HepG2 (cell line): ENCODE data around the gene TTC28. TPM values are rescaled to one million over a fixed set of nuclear protein-coding genes. Genes with fewer than 3 reads are reported as not detected.

Experiments used
- ATAC-seq: fragments of 200-7000 bp; cut with Tn5 transposase; 3 replicates; pipeline ENCODE4 v1.9.1; 2020; ENCODE audit warnings: mild to moderate bottlenecking, moderate library complexity
- BruUV-seq: library from RNA; stranded (reverse); fragments of 400-500 nt; replicated peaks from 2 replicates; lab custom pipeline; 2021; lab: Mats Ljungman, UMichigan
- CTCF ChIA-PET: fragments of 300-600 bp; formaldehyde crosslinking; extraction: SDS; loops from one replicate; lab custom pipeline; 2021; ENCODE audit warnings: low total read pairs, inconsistent platforms, low intra/inter-chr PET ratio; lab: Yijun Ruan, JAX
- POLR2A ChIA-PET: fragments of 350-600 bp; sonication (Branson Sonifier 250); formaldehyde crosslinking; loops from one replicate; lab custom pipeline; 2020; ENCODE audit warnings: antibody characterized with exemption, inconsistent platforms; lab: Yijun Ruan, JAX
- DNase-seq: peaks from one replicate; pipeline ENCODE4 v3.0.0-alpha.2; 2015; ENCODE audit warnings: low spot score
- FAIRE-seq: peaks from 3 replicates; lab custom pipeline; 2011; peaks lifted over from hg19 to GRCh38; lab: Jason Lieb, UNC
- H2AFZ ChIP-seq: one replicate; pipeline ENCODE4 v1.6.1; 2011; ENCODE audit warnings: low read length, inconsistent platforms
- H3K27ac ChIP-seq: fragments of 300-600 bp; 3 replicates; pipeline ENCODE4 v1.8.0; 2011; ENCODE audit warnings: mixed run types, mild to moderate bottlenecking, mixed read lengths, low read length, inconsistent platforms; ENCODE audit not compliant: insufficient read depth; ENCODE audit errors: extremely low read length
- H3K27me3 ChIP-seq, 2 experiments: fragments of 200-600 bp in 1 of 2; 2 replicates in 1 of 2; 3 replicates in 1 of 2; pipeline versions ENCODE4 v1.6.0 to v1.8.0; 2011; ENCODE audit warnings: low read length in 2 of 2, mild to moderate bottlenecking in 2 of 2, moderate library complexity in 2 of 2, inconsistent platforms in 1 of 2; ENCODE audit not compliant: insufficient read depth in 2 of 2, control insufficient read depth in 1 of 2
- H3K36me3 ChIP-seq, 2 experiments: fragments of 200-600 bp in 1 of 2; replicated peaks in 1 of 2; 2 replicates in 1 of 2; 3 replicates in 1 of 2; pipeline versions ENCODE4 v1.5.1 to v1.8.0; 2011; ENCODE audit warnings: low read length in 2 of 2, inconsistent platforms in 1 of 2; ENCODE audit not compliant: insufficient read depth in 2 of 2, control insufficient read depth in 1 of 2
- H3K4me1 ChIP-seq: 2 replicates; pipeline ENCODE4 v1.5.1; 2012; ENCODE audit warnings: low read length, inconsistent platforms; ENCODE audit not compliant: insufficient read depth
- H3K4me2 ChIP-seq: 2 replicates; pipeline ENCODE4 v1.6.0; 2011; ENCODE audit warnings: low read depth, low read length, inconsistent platforms
- H3K4me3 ChIP-seq, 3 experiments: fragments of 200-600 bp in 1 of 3; sonication (generic), shearing (Covaris generic) in 1 of 3; replicated peaks in 1 of 3; 2 replicates each; pipeline ENCODE4 v1.5.1; 2011 to 2016; ENCODE audit warnings: low read length in 3 of 3, inconsistent platforms in 2 of 3, low read depth in 2 of 3, mild to moderate bottlenecking in 2 of 3, control low read depth in 1 of 3, mixed read lengths in 1 of 3; ENCODE audit not compliant: insufficient read depth in 1 of 3
- H3K79me2 ChIP-seq: one replicate; pipeline ENCODE4 v1.6.1; 2011; ENCODE audit warnings: low read length, inconsistent platforms; ENCODE audit not compliant: insufficient read depth
- H3K9ac ChIP-seq: 2 replicates; pipeline ENCODE4 v1.6.0; 2011; ENCODE audit warnings: mild to moderate bottlenecking, low read depth, low read length, inconsistent platforms; ENCODE audit not compliant: insufficient read depth
- H3K9me3 ChIP-seq: 2 replicates; pipeline ENCODE4 v1.5.1; 2012; ENCODE audit warnings: mild to moderate bottlenecking, low read length
- H4K20me1 ChIP-seq: 2 replicates; pipeline ENCODE4 v1.6.0; 2011; ENCODE audit warnings: inconsistent platforms, mild to moderate bottlenecking, low read length, moderate library complexity; ENCODE audit not compliant: insufficient read depth
- ZFYVE20 ChIP-seq: sonication (generic); formaldehyde crosslinking; IDR thresholded peaks from 2 replicates; pipeline ENCODE4 v1.8.0; 2023; ENCODE audit warnings: low read depth, mild to moderate bottlenecking, moderate library complexity, missing genetic modification reagents, borderline replicate concordance
- WGBS: methylation state at CpG from one replicate; pipeline ENCODE4 v1.1.6; 2017; ENCODE audit warnings: low lambda C conversion rate; 5-methylcytosine and 5-hydroxymethylcytosine counted together
- in situ Hi-C: cut with HindIII; loops from 2 replicates; pipeline ENCODE4 v1.10.0; 2017; ENCODE audit warnings: low pct_unique_long_range_greater_than_20kb; ENCODE audit not compliant: extremely low pct_ligation_motif_present
- intact Hi-C: fragments of 100-400 bp; cut with micrococcal nuclease; formaldehyde crosslinking; loops from one replicate; pipeline ENCODE4 v1.10.0; 2022; ENCODE audit not compliant: unreplicated experiment
- polyA plus RNA-seq, 8 experiments: library from polyadenylated mRNA; depleted of rRNA in 3 of 8; stranded (reverse) in 7 of 8; unstranded in 1 of 8; fragments of >200 nt; fragmentation: Illumina TruSeq in 4 of 8; extraction: Trizol in 4 of 8; gene quantifications; 2 replicates each; pipeline versions ENCODE4 v1.2.1 to v1.2.3, GENCODE V29; 2011 to 2016; ENCODE audit warnings: low read depth in 4 of 8, missing spikeins in 1 of 8, mixed read lengths in 1 of 8; ENCODE audit not compliant: insufficient read depth in 1 of 8
- total RNA-seq, 5 experiments: library from RNA; depleted of rRNA; stranded (reverse); fragments of >200 nt; fragmentation: Illumina TruSeq; extraction: Trizol; gene quantifications; 2 replicates each; pipeline ENCODE4 v1.2.3, GENCODE V29; 2016; ENCODE audit warnings: low read depth in 1 of 5
- TF ChIP-seq, protein P1 (sequence below): sonication (generic); formaldehyde crosslinking; IDR thresholded peaks from 2 replicates; pipeline ENCODE4 v1.4.0; 2020; ENCODE audit warnings: mild to moderate bottlenecking, missing genetic modification reagents
- TF ChIP-seq, protein P2 (sequence below): sonication (generic); formaldehyde crosslinking; IDR thresholded peaks from 2 replicates; pipeline ENCODE4 v1.5.0; 2020; ENCODE audit warnings: missing genetic modification reagents, mild to moderate bottlenecking, borderline replicate concordance

Gene TTC28
- total and polyA plus RNA-seq, 2 of the 13 experiments (the other 11 are each of a cell fraction or from before 2014, with no cell fraction given) = 4.2 to 13.1 TPM

GRCh38 chr22:27978317-27978716, 701.3 kb downstream of the TTC28 start:
- FAIRE-seq (no peak), DNase-seq (no peak), ATAC-seq (no peak)
- no peak overlapping the region for H2AFZ ChIP-seq
- H3K9me3 ChIP-seq = no peaks in the 10 kb centered on the region
- no peak overlapping the region for H3K27ac ChIP-seq
- no peaks in the 10 kb centered on the region for H3K4me1 ChIP-seq
- no peak overlapping the region for H3K4me3 ChIP-seq
- intact Hi-C loops (loop anchor here (10.0 kb wide), 1 partner anchor 64 kb away; the partner anchor contains the start of gene PITPNB), in situ Hi-C loops (no loop called here)
- no peaks in the 10 kb centered on the region for H3K79me2 ChIP-seq
- CTCF ChIA-PET = no interaction called here
- H3K9ac ChIP-seq = no peak overlapping the region
- H4K20me1 ChIP-seq = no peaks in the 10 kb centered on the region
- 98% methylated on average over 6 of the region's 6 CpGs for WGBS
- POLR2A ChIA-PET = no interaction called here
- TF ChIP-seq, protein P1, sequence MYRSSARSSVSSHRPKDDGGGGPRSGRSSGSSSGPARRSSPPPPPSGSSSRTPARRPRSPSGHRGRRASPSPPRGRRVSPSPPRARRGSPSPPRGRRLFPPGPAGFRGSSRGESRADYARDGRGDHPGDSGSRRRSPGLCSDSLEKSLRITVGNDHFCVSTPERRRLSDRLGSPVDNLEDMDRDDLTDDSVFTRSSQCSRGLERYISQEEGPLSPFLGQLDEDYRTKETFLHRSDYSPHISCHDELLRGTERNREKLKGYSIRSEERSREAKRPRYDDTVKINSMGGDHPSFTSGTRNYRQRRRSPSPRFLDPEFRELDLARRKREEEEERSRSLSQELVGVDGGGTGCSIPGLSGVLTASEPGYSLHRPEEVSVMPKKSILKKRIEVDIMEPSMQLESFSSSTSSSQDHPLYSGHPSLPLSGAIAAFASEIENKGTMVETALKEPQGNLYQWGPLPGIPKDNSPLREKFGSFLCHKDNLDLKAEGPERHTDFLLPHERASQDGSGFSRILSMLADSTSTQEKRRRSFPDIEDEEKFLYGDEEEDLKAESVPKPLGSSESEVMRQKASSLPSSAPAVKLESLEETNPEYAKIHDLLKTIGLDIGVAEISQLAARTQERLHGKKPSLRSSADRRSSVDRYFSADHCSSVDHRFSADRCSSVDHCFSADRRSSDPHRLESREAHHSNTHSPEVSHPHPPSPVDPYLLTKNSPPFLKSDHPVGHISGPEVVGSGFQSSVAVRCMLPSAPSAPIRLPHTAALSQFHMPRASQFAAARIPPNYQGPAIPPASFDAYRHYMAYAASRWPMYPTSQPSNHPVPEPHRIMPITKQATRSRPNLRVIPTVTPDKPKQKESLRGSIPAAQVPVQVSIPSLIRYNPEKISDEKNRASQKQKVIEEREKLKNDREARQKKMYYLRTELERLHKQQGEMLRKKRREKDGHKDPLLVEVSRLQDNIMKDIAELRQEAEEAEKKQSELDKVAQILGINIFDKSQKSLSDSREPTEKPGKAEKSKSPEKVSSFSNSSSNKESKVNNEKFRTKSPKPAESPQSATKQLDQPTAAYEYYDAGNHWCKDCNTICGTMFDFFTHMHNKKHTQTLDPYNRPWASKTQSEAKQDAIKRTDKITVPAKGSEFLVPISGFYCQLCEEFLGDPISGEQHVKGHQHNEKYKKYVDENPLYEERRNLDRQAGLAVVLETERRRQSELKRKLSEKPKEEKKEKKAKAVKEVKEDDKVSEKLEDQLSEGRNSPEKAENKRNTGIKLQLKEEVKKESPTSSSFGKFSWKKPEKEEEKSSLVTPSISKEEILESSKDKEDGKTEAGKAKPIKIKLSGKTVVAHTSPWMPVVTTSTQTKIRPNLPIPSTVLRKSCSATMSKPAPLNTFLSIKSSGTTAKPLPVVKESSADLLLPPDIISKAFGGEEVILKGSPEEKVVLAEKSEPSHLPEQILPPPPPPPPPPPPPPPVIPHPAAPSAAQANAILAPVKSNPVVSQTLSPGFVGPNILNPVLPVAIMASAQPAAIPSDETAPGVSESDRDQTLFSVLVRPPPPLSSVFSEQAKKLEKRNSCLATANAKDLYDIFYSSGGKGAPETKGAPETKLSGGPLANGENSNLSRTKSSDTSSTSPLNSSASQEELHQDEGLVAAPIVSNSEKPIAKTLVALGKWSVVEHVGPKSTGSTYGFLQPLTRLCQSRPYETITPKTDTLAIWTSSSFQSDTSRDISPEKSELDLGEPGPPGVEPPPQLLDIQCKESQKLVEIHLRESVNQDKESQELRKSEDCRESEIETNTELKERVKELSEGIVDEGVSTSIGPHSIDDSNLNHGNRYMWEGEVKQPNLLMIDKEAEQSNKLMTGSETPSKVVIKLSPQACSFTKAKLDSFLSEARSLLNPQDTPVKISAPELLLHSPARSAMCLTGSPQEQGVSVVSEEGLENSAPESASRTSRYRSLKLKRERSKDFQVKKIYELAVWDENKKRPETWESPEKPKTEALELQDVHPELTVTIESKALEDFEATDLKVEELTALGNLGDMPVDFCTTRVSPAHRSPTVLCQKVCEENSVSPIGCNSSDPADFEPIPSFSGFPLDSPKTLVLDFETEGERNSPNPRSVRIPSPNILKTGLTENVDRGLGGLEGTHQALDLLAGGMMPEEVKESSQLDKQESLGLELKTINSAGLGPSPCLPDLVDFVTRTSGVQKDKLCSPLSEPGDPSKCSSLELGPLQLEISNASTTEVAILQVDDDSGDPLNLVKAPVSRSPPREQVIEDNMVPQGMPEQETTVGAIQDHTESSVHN = no peak
- TF ChIP-seq, protein P2, sequence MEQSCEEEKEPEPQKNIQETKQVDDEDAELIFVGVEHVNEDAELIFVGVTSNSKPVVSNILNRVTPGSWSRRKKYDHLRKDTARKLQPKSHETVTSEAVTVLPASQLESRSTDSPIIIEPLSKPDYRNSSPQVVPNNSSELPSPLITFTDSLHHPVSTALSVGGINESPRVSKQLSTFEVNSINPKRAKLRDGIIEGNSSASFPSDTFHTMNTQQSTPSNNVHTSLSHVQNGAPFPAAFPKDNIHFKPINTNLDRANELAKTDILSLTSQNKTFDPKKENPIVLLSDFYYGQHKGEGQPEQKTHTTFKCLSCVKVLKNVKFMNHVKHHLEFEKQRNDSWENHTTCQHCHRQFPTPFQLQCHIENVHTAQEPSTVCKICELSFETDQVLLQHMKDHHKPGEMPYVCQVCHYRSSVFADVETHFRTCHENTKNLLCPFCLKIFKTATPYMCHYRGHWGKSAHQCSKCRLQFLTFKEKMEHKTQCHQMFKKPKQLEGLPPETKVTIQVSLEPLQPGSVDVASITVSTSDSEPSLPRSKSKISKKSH = no peak
- TF ChIP-seq ZFYVE20 (CRISPR knock-in tag) = no peak
- H3K4me2 ChIP-seq = no peak overlapping the region
- H3K27me3 ChIP-seq = no peaks in the 10 kb centered on the region
- no TSS peak for BruUV-seq
- peaks cover 6 to 20% of the 10 kb centered on the region in 2 experiments; a peak in 4 of 5 replicates for H3K36me3 ChIP-seq
